A549 treated with CpdA at 1 μM for 4 hours (cell line): ENCODE measurements around the gene EFNB3. TPM values are rescaled to one million over a fixed set of nuclear protein-coding genes. Genes with fewer than 3 reads are reported as not detected.

Experiments
- total RNA-seq: library from RNA; stranded (reverse); fragments of 200-300 nt; extraction: Qiagen RNA extraction; gene quantifications from 5 replicates; pipeline ENCODE4 v1.2.3, GENCODE V29; 2022; ENCODE audit warnings: low read depth

The EFNB3 gene, protein sequence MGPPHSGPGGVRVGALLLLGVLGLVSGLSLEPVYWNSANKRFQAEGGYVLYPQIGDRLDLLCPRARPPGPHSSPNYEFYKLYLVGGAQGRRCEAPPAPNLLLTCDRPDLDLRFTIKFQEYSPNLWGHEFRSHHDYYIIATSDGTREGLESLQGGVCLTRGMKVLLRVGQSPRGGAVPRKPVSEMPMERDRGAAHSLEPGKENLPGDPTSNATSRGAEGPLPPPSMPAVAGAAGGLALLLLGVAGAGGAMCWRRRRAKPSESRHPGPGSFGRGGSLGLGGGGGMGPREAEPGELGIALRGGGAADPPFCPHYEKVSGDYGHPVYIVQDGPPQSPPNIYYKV
- total RNA-seq, result 1.0 to 1.7 TPM (median 1.4 TPM) in 5 replicates

DNA sequence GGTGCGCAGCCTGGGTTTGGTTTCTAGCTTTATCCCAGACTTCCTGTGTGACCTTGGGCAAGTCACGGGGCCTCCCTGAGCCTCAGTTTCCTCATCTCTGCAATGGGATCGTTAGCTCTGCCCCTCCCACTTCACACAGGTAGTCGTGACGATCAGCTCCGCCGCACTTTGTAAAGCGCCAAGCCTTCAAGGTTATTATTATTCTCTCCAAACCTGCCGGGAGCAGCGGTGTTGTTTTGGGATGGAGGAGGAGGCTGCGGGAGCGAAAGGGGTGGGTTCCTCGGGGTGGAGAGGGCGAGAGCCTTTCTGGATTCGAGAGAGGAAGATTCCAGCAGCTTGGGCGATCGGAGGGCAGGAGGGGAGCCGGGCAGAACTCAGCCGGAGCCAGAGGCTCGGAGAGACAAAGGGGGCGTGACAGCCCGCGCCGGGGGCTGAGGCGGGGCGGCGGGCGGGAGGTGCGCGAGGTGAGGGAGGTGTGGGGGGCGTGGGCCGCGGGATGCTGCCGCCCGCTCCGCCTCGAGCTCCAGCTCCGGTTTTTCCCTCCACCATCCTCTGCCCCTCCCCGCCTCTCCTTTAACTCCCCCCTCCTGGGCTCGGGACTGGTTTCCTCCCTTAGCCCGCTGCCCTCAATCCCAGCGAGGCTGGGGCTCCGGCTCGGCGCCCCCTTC, at the start of gene EFNB3:
Gene EFNB3 (plus strand): TSS at position 602 of the 668 bp plus-strand sequence. CDS start 397 bp downstream, outside the sequence.

GRCh38 chr17:7687072-7687907, 17.7 kb upstream of the EFNB3 start, which contains the start of gene TP53:
TP53 (minus strand) TSS chr17:7687490; CDS start chr17:7676594, 10,896 bp downstream.

GRCh38 chr17:7687908-7688807, 16.8 kb upstream of the EFNB3 start, which contains the start of gene WRAP53:
WRAP53 (plus strand) TSS chr17:7688477; CDS start chr17:7688649, 172 bp downstream.

DNA sequence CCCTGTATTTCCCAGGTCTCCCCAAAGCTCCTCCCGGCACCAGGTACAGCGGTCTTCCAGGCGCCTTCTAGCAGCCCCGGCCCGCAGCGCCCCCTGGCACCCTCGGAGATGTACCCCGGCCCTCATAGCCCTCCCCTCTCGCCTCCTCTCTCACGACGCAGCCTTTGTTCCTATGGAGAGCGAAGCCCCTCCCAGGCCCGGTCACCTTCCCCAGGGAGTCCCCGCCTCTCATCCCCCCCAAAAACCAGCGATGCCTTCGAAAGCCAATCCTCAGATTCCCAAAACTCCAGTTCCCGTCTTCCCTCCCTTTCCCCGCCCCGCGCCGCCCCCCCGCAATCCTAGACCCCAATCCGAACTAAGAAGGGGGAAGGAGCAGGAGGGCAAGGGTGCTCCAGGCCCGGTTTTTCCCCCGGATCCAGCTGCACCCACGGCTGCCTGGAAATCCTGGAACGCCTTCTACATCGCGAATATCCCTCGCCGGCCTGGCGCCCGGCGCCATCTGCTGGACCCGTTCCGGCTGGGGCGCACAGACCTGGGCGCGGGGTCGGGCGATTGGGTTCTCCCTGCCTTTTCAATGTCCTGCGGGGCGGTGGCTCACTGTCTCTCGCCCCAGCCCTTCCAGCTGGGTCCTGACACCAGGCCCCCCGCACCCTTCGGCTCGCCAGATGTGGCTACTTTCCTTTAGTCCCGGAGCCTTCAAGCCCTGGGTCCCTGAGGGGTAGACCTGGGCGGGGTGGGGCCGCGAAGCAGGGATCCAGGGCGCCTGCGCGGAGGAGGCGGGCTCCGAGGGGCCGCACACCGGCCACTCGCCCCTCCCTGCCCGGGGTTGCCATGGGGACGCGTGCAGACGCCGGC, 12.1 kb downstream of the EFNB3 start, which contains the start of gene DNAH2:
Gene DNAH2 (plus strand): TSS at position 844 of the 855 bp plus-strand sequence. CDS start 1,991 bp downstream, outside the sequence.

Other genes starting within 250 kb of the EFNB3 start
- 20.0 to 25.5 TPM (median 23.1 TPM) in 5 replicates for gene ZBTB4, start 225.6 kb upstream of the EFNB3 start, total RNA-seq
- not detected in 5 replicates for gene SLC35G6, start 223.8 kb upstream of the EFNB3 start, total RNA-seq
- 74.3 to 88.3 TPM (median 80.0 TPM) in 5 replicates for gene POLR2A, start 220.8 kb upstream of the EFNB3 start, total RNA-seq
- 9.6 to 13.5 TPM (median 10.4 TPM) in 5 replicates for gene TNFSF12, start 156.1 kb upstream of the EFNB3 start, total RNA-seq
- gene TNFSF13, start 146.5 kb upstream of the EFNB3 start, total RNA-seq, result 0.61 to 1.9 TPM (median 1.3 TPM) in 5 replicates
- 94.4 to 114 TPM (median 102 TPM) in 5 replicates for gene SENP3, start 143.3 kb upstream of the EFNB3 start, total RNA-seq
- gene CD68, start 125.6 kb upstream of the EFNB3 start, total RNA-seq, result 34.0 to 42.9 TPM (median 36.5 TPM) in 5 replicates
- 116 to 133 TPM (median 120 TPM) in 5 replicates for gene MPDU1, start 121.3 kb upstream of the EFNB3 start, total RNA-seq
- gene SOX15, start 115.1 kb upstream of the EFNB3 start, total RNA-seq, result 0.22 to 0.72 TPM (median 0.37 TPM) in 5 replicates
- 54.7 to 68.2 TPM (median 61.0 TPM) in 5 replicates for gene FXR2, start 90.3 kb upstream of the EFNB3 start, total RNA-seq
- 81.2 to 99.2 TPM (median 91.7 TPM) in 5 replicates for gene SAT2, start 77.4 kb upstream of the EFNB3 start, total RNA-seq
- 0.68 to 1.0 TPM (median 0.73 TPM) in 5 replicates for gene SHBG, start 75.1 kb upstream of the EFNB3 start, total RNA-seq
- 0.16 to 0.33 TPM (median 0.26 TPM) in 4 of 5 replicates, not detected in the other for gene ATP1B2, start 54.3 kb upstream of the EFNB3 start, total RNA-seq
- gene TP53, start 17.7 kb upstream of the EFNB3 start, total RNA-seq, result 48.7 to 61.6 TPM (median 55.2 TPM) in 5 replicates
- gene WRAP53, start 16.7 kb upstream of the EFNB3 start, total RNA-seq, result 33.9 to 50.3 TPM (median 47.7 TPM) in 5 replicates
- 0.01 to 0.03 TPM in 2 of 5 replicates, not detected in the others for gene DNAH2, start 12.5 kb downstream of the EFNB3 start, total RNA-seq
- 13.8 to 23.8 TPM (median 15.1 TPM) in 5 replicates for gene KDM6B, start 129.0 kb downstream of the EFNB3 start, total RNA-seq
- gene TMEM88, start 149.9 kb downstream of the EFNB3 start, total RNA-seq, result 0.48 to 1.1 TPM (median 0.79 TPM) in 5 replicates
- gene NAA38, start 152.4 kb downstream of the EFNB3 start, total RNA-seq, result 179 to 238 TPM (median 208 TPM) in 5 replicates
- 21.3 to 23.4 TPM (median 22.7 TPM) in 5 replicates for gene CYB5D1, start 152.8 kb downstream of the EFNB3 start, total RNA-seq
- 65.3 to 76.0 TPM (median 68.6 TPM) in 5 replicates for gene CHD3, start 183.6 kb downstream of the EFNB3 start, total RNA-seq
- gene RNF227, start 211.1 kb downstream of the EFNB3 start, total RNA-seq, result 1.1 to 2.5 TPM (median 1.4 TPM) in 5 replicates
- gene KCNAB3, start 224.7 kb downstream of the EFNB3 start, total RNA-seq, result 1.8 to 3.0 TPM (median 2.5 TPM) in 5 replicates
- 309 to 334 TPM (median 324 TPM) in 5 replicates for gene TRAPPC1, start 226.7 kb downstream of the EFNB3 start, total RNA-seq
- 36.8 to 45.9 TPM (median 39.2 TPM) in 5 replicates for gene CNTROB, start 227.0 kb downstream of the EFNB3 start, total RNA-seq